CD4-positive, alpha-beta T cell treated with Interleukin-21 for 1 hour (primary cell): ENCODE measurements around the gene TSPAN4.

Experiments
- DNase-seq: peaks from one replicate; pipeline ENCODE4 v3.0.0-alpha.2; 2020

Gene TSPAN4

DNA sequence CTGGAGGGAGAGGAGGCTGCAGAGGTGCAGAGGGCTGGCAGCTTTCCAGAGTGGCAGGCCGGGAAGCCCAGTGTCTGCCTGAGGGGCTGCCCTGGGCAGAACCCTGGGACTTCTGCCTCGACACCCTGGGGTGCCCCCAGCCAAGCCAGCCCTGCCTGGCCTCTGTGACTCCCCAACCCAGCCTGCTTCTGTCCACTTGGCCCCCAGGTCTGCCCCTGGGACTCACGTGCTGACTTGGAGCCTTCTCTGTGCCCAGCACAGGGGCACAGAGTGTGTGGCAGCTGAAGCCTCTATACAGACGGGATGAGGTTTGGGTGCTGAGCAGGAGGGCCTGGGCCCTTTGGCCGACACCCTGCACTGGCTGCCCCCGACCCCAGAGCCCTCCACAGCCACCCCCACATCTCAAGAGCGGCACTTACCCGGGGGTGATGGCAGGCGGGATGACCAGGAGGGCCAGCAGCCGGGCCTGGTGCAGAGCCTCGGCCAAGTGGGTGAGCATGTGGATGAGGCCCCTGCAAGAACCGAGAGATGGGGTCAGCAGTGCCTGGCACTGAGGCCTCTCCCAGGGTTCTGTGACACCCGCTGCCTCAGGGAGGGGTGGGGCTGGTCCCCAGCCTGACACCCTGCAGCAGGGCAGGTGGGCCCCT is 50.5 kb downstream of the TSPAN4 start:
- no peak for DNase-seq

DNA sequence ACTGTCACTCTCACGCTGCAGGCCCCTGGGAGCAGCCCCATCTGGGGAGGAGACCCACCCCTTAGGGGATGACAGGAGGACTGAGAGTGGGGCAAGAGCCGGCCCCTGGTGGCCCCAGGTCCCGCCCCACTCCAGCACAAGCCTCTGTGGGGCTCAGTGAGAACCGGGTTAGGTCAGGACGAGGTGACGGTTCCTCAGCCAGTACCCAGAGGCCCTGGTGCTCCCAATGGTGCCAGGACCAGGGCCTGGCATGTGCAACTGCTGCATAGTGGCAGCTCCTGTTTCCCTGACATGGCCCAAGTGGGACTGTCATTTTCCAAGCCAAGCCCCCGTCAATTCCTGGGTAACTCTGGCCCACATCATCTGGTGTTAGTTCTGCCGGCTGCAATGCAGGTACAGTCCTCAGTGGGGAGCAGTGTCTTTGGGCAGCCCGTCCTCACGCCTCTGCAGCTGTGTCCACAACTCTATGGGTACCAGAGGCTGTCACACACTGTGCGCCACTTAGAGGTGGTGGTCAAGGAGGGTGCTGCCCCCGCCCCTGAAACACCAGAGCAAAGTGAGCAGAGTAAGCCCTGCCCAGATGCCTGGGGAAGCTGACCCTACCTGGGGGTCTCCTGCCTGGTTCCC is 52.0 kb downstream of the TSPAN4 start:
- no peak for DNase-seq

DNA sequence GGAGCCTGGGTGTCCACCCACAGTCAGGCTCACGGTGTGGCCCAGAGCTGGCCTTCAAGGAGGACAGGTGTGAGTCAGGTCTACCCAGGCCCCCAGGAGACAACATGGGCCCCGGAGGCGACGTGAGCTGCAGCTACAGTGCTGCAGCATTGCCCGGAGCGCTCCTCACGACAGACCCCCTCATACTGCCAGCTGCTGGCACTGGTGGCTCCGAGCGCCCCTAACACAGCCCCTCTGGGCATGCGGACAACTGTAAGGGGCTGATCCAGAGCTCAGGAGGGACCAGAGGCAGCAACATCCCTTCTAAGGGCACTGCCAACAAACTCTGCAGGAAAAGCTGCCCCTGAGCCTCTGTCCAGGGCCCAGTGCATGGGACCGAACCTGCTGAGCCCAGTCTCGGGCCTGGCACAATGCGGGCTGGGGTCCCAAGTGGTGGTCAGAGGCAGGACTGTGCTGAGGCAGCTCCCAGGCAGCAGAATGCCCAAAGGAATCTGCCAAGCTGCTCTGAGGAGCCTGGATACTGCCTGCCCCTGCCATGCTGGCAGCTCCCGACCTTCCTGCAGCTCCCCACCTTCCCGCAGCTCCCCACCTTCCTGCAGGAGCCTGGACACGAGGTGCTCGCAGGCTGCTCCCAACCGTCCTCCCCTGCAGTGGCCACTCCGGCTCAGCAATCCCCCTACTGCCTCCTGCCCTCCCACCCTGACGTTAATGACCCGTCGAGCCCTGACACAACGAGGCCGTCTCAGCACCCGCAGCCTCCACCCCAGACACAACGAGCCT is 52.9 kb downstream of the TSPAN4 start:
- no peak for DNase-seq

DNA sequence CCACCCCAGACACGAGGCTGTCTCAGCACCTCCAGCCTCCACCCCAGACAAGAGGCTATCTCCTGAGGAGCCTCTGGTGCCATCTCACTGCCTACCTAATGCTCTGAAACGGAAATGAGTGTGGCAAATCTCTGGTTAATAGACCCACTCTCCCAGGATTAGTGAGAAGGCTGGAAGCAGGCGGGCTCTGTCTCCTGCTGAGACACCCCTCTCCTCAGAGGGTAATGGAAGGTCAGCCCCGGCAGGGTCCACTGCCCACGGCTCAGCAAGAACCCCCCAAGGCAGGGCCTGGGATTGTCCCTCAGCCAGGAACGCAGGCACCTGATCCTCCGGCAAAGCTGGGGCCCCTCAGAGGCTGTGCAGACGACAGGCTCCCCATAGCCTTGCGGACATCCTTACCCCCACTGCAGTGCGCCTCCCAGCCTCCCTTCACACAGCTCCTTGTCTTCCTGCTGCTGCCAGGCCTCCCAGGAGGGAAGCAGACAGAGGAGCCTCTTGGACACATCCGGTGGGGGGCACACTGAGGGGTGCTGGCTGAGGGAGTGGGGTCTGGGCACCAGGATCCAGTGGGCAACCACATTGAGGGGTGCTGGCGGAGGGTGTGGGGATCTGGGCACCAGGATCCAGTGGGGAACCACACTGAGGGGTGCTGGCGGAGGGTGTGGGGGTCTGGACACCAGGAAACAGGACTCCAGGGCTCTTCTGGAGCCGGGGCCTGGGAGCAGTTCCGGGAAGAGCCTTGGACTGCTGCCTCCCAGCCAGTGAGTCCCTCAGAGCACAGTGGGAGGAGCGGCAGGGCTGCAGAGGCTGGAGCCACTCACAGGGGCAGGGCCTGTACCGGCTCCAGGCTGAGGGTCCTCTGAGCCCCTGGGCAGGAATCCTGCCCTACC is 54.8 kb downstream of the TSPAN4 start:
- no peak for DNase-seq

DNA sequence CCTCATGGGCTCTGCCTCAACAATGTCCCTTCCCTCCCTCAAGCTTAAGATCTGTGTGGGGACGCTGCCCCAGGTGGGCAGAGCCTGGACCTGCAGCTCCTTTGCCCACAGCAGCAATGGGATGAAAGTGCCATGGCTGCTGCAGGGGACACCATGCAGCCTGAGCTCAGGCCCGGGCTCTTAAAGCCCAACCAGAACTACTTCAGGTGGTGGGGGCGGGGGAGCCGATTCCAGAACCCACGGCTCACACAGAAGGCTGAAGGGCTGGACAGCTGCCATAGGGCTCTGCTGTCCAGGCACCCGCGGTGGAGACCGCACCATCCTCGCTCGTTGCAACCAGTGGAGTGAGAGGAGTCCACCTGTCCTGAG is 55.5 kb downstream of the TSPAN4 start:
- DNase-seq: no peak

DNA sequence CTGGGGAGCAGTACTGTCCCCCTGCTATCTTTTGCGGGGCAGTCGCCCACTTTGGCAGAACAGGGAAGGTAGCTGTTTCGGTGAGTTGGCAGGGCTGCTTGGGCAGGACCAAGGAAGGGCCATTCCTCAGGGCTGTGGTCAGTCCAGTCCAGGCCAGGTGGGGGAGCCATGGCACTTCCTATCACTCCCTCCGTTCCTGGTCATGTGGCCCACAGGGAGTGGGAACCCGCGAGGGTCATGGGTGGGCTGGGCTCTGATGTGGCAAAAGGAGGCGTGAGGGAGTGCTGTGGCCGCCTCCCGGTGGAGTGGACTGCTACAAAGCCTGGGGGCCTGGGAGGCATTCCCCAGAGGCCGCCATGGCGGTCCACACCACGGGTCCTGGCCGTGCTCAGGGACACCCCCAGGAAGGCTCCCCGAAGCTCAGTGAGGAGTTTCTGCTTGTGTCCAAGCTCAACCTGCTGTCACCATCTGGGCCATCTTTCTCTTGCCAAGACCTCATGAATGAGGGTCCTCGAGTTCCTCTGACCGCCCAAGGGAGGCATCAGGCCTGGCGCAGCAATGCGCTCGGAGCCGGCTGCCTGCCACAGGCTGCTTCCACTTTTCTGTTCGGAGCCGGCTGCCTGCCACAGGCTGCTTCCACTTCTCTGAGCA is 56.0 kb downstream of the TSPAN4 start:
- no peak for DNase-seq

DNA sequence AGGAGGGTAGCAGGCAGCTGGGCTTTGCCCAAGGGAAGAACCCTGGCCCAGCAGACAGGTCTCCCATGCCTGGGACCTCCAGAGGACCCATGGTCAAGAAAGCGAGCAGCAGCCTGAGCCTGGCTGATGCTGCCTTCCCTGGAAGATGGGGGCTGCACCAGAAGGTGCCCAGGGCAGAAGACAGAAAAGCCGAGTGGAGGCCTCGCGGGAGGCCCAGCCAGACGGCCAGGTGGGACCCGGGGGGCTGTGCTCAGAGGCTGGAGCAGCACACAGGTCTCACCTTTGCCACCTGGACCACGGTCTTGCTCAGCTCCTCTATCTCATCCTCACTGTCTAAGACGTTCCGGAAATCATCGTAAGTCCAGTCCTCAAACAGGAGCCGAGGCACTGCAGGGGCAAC is 57.1 kb downstream of the TSPAN4 start:
- no peak for DNase-seq

DNA sequence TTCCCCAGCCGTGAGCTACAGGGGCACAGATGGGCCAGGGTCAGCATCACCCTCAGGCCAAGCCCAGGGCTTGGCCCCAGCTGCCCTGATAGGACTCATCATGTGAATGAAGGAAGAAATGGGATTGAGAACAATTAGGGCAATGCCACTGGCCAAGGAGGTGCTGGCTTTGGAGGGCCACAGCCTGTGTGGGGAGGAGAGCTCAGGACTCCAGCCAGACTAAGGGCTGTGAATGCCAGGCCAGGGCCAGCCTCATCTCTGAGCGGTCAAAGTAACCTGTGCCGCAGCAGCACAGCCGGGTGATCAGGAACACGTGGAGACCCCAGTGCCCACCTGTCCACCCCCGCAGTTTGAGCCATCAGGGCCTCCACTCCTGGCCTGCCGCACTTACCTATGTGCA is 57.9 kb downstream of the TSPAN4 start:
- no peak for DNase-seq

DNA sequence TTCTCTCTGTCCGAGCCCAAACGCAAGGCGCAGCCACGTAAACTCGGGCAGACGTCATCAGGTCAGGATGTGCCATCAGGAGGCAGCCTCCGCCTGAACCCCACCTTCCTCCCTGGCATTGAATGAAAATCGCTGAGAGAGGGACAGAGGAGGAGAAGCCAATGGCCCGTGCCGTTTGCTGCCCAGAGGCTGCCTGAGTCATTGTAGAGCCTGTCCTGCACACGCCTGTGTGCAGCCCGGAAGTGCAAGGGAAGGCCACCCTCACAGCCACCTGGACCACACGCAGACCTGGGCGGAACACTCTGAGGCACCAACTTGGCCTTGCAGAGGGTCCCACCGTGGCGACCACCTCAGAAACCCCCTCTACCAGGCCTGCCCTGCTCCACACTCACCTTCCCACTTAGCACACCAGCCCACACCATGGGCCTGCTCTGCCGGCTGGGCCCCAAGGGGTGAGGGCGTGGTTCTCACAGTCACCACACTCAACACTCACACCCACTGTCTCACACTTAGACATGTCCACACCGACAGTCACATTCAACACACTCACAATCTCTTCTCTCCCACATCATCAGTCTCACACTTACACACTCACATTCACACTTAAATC is 58.9 kb downstream of the TSPAN4 start:
- DNase-seq: no peak

DNA sequence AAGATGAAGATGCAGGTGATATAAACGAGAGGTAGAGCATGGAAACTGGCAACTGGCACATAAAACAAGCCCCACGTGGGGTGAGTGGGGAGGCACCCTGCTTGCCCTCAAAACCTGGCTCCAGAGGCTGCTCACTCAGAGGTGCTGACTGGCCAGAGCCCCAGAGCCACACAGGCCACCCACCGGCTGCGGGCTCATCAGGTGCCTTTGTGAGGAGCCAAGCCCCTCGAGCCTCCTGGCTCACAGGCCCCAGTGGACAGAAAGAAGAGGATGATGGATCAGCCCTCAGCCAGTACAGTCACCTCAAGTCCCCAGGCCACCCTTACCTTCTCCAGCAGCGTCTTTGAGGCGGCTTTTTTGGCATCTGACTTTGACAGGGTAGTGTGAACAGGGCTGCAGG is 61.7 kb downstream of the TSPAN4 start:
- no peak for DNase-seq

DNA sequence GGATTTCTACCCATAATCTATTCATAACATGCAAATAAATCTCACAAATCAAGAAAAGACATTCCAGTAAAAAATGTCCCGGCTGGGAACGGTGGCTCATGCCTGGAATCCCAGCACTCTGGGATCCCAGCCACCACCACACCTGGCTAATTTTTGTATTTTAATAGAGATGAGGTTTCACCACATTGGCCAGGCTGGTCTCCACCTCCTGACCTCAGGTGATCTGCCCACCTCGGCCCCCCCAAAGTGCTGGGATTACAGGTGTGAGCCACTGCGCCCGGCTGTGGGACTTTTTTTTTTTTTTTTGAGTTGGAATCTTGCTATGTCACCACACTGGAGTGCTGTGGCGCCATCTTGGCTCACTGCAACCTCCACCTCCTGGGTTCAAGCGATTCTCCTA is 63.3 kb downstream of the TSPAN4 start:
- DNase-seq: no peak

DNA sequence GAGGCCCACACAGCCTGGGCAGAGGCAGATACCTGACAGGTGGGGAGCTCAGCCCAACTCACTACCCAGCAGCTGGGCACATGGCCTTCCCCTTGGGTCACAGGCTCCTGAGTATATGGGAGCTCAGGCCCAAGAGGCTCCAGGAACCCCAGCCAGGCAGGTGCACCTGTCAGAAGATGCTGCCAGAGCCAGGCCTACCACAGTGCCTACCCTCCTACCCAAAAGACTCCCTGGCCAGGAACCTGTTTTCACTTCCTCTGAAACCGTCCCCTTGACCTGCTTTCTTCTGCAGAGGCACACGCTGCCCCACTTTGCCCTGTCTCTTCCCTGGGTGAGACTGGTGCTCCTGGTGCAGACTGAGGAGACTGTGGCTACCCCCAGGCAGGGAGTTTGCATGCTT is 65.0 kb downstream of the TSPAN4 start:
- DNase-seq: no peak

DNA sequence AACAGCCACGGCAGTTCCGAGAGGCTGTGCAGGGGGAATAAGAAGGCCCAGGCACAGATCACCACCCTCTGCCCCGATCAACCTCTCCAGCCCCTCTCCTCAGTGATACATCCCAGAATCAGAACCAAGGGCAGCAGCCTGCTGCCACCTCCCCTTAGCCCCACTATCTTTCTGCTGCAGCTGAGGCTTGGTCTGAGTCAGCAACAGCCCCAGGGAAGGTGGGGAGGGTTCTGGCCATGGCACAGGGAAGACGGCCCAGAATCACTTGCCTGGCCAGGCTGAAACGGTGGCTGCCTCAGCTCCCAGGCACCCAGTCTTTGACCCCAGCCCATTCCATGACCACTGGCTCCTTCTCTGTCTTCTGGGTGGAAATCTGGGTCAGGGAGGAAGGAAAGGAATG is 65.6 kb downstream of the TSPAN4 start:
- no peak for DNase-seq

DNA sequence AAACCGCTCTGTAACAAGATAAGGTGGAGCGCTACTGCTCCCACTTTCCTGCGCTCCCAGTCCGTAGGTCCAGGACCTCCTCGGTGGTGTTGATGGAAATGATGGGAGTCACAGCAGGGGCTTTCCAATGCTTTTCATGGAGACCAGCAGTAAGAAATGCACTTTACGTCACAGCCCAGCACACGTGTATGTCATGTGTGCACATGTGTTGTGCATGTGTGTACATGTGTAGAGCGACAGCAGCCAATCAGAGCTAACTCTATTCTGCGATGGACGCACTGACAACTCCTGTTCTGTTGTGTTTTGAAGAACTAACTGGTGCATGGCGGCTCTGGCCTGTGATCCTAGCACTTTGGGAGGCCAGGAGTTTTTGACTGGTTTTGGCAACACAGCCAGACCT is 66.8 kb downstream of the TSPAN4 start:
- DNase-seq: no peak

DNA sequence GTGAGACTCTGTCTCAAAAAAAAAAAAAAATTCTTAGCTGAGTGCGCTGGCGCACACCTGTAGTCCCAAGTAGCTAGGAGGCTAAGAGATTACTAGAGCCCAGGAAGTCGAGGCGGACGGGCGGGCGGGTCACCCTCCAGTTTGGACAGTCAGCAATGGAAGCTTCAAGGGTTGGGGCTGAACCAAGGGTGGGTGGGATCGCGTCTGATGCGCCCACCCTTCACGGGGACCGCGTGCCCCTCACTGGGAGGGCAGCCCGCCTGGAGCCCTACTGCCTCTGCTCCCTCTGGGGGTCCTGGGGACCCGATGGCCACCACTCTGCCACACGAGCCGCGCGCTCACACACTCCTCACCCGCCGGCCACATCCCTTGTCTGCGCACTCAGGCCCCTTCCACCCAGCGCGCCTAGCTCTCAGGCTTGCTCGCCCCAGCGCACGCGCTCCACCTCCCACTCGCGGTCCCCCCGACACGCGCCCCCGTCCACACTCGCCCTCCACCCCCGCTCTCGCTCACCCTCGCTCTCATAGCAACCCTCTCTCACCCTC is 67.5 kb downstream of the TSPAN4 start:
- no peak for DNase-seq

DNA sequence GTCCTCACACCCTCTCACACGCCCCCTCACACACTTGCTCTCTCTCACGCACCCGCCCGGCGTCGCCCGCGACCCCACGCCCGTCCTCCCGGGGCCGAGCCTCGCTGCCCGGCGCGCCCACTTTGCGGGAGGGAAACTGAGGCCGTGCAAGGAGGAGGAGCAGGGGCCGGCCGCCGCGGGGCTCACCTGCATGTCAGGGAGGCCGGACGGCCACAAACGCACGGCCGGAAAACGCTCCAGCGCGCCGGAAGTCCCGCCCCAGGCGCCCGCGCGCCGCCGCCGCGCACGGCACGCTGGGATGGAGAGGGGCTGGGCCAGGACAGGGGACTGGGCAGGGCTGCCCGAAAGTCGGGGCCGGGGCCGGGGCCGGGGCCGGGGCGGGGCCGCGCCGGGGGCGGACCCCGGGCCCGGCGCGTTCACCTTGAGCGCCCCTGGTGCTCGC is 68.0 kb downstream of the TSPAN4 start, which contains the start of gene CHID1:
TSS of gene CHID1 (minus strand) at position 222 of the 442 bp plus-strand sequence. CDS start 5,994 bp downstream, outside the sequence.
- DNase-seq: peak; percentile 88

DNA sequence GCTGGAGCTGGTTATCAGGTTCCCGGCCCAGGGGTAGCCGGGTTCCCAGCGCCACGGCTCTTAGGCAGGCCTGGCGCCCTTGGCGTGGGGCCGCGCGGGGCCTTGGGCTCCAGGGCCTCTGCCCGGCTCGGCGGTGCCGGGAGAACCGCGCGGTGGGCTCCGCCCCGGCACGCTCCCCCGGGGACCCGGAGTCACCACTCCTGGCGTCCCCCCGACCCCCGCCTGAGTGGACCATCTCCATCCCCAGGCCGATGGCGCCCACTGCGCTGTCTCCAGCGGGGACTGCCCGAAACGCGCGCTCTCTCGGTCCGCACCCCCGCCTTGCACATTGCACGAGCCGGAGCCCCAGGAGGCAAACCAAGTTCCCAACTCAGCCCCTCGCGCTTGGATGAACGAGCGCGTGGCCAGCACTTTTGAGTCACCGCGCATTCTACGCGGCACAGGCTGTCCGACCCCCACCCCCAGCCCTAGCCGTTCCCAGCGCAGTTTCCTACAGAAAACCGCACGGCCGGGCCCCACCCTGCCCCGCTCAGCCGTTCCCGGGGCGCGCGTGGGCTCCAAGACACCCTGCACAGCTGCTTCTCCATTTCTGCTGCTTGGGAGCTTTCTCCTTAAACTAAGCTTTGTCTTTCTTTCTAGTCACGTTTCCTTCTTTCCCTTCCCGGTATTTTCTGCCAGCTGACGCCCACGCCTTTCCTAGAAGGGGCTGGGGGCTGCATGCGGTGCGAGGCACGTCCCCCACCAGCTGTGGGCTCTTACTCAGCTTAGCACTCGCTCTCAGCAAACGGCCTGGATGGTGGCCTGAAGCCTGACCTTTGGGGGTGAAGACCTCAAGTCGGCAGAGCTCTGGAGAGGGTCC is 68.6 kb downstream of the TSPAN4 start:
- no peak for DNase-seq

DNA sequence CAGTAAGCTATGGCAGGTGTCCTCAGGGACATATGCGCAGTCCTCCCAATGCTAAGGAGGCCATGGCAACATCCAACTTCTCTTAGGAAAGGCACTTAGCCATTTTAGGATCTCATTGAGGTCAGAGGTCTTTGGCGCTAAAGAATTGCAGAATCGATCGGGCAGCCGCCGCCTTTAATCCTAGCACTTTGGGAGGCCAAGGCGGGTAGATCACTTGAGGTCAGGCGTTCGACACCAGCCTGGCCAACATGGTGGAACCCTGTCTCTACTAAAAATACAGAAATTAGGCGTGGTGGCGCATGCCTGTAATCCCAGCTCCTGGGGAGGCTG is 69.2 kb downstream of the TSPAN4 start:
- DNase-seq: no peak

DNA sequence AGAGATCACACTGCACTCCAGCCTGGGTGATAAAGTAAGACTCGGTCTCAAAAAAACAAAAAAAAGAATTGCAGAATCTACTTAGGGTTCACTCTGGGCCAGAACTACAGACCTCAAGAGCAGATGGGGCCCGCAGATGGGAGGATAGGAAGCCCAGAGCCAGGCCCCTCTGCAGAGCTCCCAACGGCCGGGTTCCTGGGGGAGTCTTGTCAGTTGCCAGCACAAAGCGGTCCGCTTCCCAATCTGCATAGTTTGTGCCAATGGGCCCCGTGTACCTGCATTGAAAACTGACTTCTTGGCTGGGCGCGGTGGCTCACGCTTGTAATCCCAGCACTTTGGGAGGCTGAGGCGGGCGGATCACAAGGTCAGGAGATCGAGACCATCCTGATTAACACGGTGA is 69.6 kb downstream of the TSPAN4 start:
- DNase-seq: no peak

DNA sequence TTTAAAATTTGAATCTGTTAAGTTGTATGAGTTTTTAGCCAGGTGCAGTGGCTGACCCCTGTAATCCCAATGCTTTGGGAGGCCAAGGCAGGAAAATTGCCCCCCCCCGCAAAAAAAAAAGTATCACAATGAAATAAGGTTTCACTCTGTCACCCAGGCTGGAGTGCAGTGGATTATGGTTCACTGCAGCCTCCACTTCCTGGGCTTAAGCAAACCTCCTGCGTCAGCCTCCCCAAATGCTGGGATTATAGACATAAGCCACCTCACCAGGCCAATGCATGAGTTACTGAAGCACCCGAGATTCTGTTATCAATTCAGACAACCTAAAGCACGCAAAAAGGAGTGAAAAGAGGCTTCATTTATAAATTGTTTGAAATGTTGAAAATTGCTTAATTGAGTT is 70.4 kb downstream of the TSPAN4 start:
- no peak for DNase-seq

DNA sequence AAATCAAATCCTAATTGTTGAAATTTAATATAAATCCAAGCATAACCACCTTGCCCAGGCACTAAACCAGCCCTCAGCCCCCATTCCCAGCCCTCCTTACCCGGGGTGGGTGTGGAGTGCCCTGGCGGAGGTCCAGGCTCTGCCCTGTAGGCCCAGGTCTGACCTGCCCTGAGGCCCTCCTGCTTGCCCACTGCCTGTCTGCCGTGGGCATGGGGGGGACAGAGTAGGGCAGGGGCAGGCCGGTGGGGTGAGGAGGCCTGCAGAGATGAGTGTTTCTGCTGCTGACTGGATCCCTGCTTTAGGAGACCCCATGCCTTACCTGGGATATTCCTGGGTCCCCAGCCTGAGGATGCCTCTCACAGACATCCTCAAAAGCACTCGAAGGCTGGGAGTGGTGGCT is 71.6 kb downstream of the TSPAN4 start:
- DNase-seq: no peak
